ENCODE measurements around the gene SLITRK2. TPM values are rescaled to one million over a fixed set of nuclear protein-coding genes. Genes with fewer than 3 reads are reported as not detected.

Gene SLITRK2
- total RNA-seq, 1 donor from 2014 or later = 8.3 TPM

DNA sequence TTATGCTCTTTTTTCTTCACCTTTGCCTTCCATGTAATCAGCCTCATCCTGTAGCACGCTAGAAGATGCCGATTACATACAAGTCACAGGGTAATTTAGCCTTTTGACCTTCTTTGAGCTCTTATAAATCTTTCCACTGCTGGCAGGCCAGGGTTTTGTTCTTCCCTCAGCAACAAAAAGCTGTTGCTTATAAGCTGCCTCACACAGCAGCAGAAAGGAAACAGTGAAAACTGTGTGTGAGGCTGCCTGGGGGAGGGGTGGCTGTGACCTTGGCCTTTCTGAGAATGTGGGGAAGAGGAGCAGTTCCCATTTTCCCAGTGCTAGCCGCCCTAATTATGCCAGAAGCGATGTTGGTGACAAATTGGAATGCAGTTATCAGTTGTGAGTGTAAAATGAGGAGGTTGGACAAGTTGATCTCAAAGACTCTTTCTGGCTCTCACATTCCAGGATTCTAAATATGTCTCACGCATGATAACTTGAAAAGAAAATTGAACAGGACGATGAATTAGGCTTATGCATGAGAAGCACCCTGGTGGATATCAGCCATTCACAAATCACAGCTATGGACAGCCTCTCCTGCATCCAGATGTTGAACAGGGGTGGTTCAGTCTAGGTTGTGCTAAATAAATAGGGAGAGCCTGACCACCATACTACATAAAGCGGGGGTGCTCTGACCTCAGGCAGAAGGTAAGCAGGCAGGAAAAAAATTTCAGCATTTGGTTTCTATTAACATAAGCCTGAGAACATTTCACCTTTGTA is 25.7 kb downstream of the SLITRK2 start:
- peak; percentile 40 for DNase-seq (ENCODE audit: low read depth, low spot score)
- H3K9me3 Mint-ChIP-seq = peaks cover 2% of the 10 kb centered on the region
- peak overlapping the region; percentile 2 for H3K27ac Mint-ChIP-seq (ENCODE audit: unreplicated experiment)
- no peaks in the 10 kb centered on the region for H3K36me3 Mint-ChIP-seq (ENCODE audit: low read depth)
- peak overlapping the region; percentile 60 for H3K4me3 Mint-ChIP-seq
- no peaks in the 10 kb centered on the region for H3K27me3 Mint-ChIP-seq (ENCODE audit: low read depth)
- TF ChIP-seq, protein P1, sequence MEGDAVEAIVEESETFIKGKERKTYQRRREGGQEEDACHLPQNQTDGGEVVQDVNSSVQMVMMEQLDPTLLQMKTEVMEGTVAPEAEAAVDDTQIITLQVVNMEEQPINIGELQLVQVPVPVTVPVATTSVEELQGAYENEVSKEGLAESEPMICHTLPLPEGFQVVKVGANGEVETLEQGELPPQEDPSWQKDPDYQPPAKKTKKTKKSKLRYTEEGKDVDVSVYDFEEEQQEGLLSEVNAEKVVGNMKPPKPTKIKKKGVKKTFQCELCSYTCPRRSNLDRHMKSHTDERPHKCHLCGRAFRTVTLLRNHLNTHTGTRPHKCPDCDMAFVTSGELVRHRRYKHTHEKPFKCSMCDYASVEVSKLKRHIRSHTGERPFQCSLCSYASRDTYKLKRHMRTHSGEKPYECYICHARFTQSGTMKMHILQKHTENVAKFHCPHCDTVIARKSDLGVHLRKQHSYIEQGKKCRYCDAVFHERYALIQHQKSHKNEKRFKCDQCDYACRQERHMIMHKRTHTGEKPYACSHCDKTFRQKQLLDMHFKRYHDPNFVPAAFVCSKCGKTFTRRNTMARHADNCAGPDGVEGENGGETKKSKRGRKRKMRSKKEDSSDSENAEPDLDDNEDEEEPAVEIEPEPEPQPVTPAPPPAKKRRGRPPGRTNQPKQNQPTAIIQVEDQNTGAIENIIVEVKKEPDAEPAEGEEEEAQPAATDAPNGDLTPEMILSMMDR (conservative IDR thresholded peaks at IDR 0.05) = no peak
- H3K4me1 Mint-ChIP-seq = peaks cover 42% of the 10 kb centered on the region

DNA sequence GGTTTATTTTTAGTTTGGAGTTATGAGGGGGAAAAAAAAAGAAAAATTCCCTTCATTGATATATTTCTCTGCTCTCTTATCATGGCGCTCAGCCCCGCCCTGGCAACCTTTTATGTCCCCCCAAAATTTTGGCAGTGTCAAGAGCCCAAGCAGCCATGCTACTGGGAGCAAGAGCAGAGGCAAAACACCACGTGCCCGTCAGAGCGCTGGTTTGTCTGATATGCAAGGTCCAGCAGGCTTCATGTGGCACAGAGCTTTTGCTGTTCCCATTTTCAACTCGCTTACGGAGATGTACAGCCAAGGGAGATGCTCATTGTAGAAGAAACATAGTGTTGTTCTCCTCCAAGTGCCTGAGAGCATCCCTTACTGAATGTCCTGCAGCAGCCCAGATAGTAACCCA is 27.3 kb downstream of the SLITRK2 start:
- H3K4me1 Mint-ChIP-seq = peaks cover 36% of the 10 kb centered on the region
- no peak overlapping the region for H3K4me3 Mint-ChIP-seq
- no peak for DNase-seq (ENCODE audit: low read depth, low spot score)
- TF ChIP-seq, protein P1 (conservative IDR thresholded peaks at IDR 0.05) = no peak
- H3K36me3 Mint-ChIP-seq (ENCODE audit: low read depth) = peaks cover 2% of the 10 kb centered on the region
- no peaks in the 10 kb centered on the region for H3K27me3 Mint-ChIP-seq (ENCODE audit: low read depth)
- no peak overlapping the region for H3K27ac Mint-ChIP-seq (ENCODE audit: unreplicated experiment)
- peaks cover 2% of the 10 kb centered on the region for H3K9me3 Mint-ChIP-seq

DNA sequence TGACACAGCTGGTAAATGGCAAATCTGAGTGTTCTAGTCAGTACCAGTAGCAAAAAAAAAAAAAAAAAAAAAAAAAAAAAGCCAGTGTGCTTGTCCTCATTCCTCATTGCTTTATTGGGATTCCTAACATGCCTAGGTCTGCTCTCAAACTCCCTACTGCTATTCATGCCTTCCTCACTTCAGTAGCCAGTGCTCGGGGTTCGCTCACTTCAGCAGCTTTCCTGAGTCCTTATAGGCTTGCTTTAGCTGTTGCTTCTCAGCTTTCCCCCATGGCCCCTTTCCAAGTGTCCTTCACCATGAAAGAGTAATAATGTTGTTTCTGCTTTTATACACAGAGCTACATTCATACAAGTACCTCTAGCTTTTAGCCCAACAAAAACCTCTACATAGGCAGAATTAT is 30.8 kb downstream of the SLITRK2 start:
- Mint-ChIP-seq H3K36me3 (ENCODE audit: low read depth) (peaks cover 2% of the 10 kb centered on the region), H3K9me3 (peaks cover 6% of the 10 kb centered on the region), H3K27ac (ENCODE audit: unreplicated experiment) (no peak overlapping the region), H3K4me3 (no peak overlapping the region), H3K4me1 (peaks cover 16% of the 10 kb centered on the region), H3K27me3 (ENCODE audit: low read depth) (no peaks in the 10 kb centered on the region)
- DNase-seq (ENCODE audit: low read depth, low spot score) = no peak
- TF ChIP-seq, protein P1 (conservative IDR thresholded peaks at IDR 0.05) = no peak

DNA sequence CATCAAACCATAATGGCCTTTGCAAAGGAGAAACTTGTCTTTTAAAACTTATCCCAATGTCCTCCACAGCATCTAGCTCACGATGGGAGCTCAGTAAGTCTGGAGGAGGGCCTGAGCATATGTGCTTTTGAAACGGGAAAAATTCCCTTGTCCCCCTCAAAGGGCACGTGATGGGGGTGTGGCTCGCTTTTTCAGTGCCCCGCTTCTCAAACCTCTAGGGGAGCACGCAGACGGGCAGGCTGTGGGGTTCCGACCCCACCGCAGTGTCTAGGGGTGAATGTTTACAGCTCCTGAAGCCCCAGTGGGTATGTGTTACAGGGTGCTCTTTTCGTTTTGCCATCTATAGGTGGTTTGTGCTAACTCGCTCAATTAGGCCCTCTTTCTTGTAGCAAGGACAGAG is 31.2 kb downstream of the SLITRK2 start:
- Mint-ChIP-seq H3K4me3 (no peak overlapping the region), H3K27ac (ENCODE audit: unreplicated experiment) (no peak overlapping the region), H3K36me3 (ENCODE audit: low read depth) (peaks cover 2% of the 10 kb centered on the region), H3K27me3 (ENCODE audit: low read depth) (no peaks in the 10 kb centered on the region), H3K9me3 (peaks cover 6% of the 10 kb centered on the region), H3K4me1 (peaks cover 12% of the 10 kb centered on the region)
- TF ChIP-seq, protein P1 (conservative IDR thresholded peaks at IDR 0.05) = no peak
- no peak for DNase-seq (ENCODE audit: low read depth, low spot score)

DNA sequence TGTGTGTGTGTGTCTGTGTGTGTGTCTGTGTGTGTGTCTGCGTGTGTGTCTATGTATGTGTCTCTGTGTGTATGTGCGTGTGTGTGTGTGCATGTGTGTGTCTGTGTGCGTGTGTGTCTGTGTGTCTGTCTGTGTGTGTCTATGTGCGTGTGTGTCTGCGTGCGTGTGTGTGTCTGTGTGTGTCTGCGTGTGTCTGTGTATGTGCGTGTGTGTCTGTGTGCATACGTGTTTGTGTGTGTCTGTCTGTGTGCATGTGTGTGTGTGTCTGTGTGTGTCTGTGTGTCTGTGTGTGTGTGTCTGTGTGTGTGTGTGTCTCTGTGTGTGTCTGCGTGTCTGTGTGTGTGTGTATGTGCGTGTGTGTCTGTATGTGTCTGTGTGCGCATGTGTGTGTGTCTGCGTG is 35.6 kb downstream of the SLITRK2 start:
- H3K27ac Mint-ChIP-seq (ENCODE audit: unreplicated experiment) = no peak overlapping the region
- DNase-seq (ENCODE audit: low read depth, low spot score) = no peak
- peaks cover 7% of the 10 kb centered on the region for H3K9me3 Mint-ChIP-seq
- H3K4me3 Mint-ChIP-seq = no peak overlapping the region
- TF ChIP-seq, protein P1 (conservative IDR thresholded peaks at IDR 0.05) = no peak
- H3K27me3 Mint-ChIP-seq (ENCODE audit: low read depth) = no peaks in the 10 kb centered on the region
- H3K36me3 Mint-ChIP-seq (ENCODE audit: low read depth) = peaks cover 2% of the 10 kb centered on the region
- peaks cover 7% of the 10 kb centered on the region for H3K4me1 Mint-ChIP-seq
